ENCODE data around the gene AP3S2.

The AP3S2 gene

DNA sequence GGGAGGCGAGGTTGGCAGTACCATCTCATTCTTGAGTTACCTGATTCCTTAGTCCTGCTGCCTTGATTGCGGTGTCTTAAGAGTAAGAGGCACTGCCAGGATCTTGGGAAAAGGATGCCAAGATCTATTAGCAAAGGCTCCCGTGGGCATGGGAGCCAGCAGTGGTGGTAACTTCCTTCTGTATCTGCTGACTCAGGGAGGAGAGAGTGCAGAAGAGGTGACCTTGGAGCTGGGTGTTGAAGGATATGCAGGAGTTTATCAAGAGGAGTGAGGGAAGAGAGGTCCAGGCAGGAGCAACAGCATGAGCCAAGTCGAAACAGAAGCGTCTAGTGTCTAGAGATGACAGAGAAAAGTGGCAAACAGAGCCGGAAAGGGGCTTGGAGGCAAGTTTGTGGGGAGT, 113.2 kb downstream of the AP3S2 start:
- H3K4me1 ChIP-seq: no peaks in the 10 kb centered on the region
- H3K27ac ChIP-seq: no peak overlapping the region
- H3K79me2 ChIP-seq: no peaks in the 10 kb centered on the region
- no peak overlapping the region for H3K9ac ChIP-seq
- H3K4me2 ChIP-seq (ENCODE audit: low read length): no peak overlapping the region
- H3K27me3 ChIP-seq (ENCODE audit: control insufficient read depth, insufficient read depth, low read length): no peaks in the 10 kb centered on the region
- no peak overlapping the region for H2AFZ ChIP-seq
- no peaks in the 10 kb centered on the region for H3K36me3 ChIP-seq (ENCODE audit: control insufficient read depth, insufficient read depth, low read length)
- TF ChIP-seq, protein P1, sequence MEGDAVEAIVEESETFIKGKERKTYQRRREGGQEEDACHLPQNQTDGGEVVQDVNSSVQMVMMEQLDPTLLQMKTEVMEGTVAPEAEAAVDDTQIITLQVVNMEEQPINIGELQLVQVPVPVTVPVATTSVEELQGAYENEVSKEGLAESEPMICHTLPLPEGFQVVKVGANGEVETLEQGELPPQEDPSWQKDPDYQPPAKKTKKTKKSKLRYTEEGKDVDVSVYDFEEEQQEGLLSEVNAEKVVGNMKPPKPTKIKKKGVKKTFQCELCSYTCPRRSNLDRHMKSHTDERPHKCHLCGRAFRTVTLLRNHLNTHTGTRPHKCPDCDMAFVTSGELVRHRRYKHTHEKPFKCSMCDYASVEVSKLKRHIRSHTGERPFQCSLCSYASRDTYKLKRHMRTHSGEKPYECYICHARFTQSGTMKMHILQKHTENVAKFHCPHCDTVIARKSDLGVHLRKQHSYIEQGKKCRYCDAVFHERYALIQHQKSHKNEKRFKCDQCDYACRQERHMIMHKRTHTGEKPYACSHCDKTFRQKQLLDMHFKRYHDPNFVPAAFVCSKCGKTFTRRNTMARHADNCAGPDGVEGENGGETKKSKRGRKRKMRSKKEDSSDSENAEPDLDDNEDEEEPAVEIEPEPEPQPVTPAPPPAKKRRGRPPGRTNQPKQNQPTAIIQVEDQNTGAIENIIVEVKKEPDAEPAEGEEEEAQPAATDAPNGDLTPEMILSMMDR (IDR thresholded peaks at IDR 0.05): no peak
- H3K9me3 ChIP-seq (ENCODE audit: control insufficient read depth, low read length): no peaks in the 10 kb centered on the region
- H3K4me3 ChIP-seq (ENCODE audit: low read depth, low read length): no peak overlapping the region

Measured in parathyroid adenoma (tissue), 2 donors.